DND-41 (cell line): ENCODE measurements around the gene CXCL16.

Experiments
- EZH2 ChIP-seq: IDR thresholded peaks from 3 replicates; pipeline ENCODE4 v1.6.1; 2012; ENCODE audit warnings: borderline replicate concordance, low read depth, mild to moderate bottlenecking, moderate library complexity, low read length, inconsistent platforms; ENCODE audit not compliant: severe bottlenecking
- TF ChIP-seq, protein P1 (sequence below): IDR thresholded peaks from 2 replicates; pipeline ENCODE4 v1.5.1; 2012; ENCODE audit warnings: borderline replicate concordance, low read length, moderate library complexity, mild to moderate bottlenecking; ENCODE audit not compliant: poor library complexity, severe bottlenecking; ENCODE audit errors: extremely low read depth

- TF ChIP-seq, protein P1, sequence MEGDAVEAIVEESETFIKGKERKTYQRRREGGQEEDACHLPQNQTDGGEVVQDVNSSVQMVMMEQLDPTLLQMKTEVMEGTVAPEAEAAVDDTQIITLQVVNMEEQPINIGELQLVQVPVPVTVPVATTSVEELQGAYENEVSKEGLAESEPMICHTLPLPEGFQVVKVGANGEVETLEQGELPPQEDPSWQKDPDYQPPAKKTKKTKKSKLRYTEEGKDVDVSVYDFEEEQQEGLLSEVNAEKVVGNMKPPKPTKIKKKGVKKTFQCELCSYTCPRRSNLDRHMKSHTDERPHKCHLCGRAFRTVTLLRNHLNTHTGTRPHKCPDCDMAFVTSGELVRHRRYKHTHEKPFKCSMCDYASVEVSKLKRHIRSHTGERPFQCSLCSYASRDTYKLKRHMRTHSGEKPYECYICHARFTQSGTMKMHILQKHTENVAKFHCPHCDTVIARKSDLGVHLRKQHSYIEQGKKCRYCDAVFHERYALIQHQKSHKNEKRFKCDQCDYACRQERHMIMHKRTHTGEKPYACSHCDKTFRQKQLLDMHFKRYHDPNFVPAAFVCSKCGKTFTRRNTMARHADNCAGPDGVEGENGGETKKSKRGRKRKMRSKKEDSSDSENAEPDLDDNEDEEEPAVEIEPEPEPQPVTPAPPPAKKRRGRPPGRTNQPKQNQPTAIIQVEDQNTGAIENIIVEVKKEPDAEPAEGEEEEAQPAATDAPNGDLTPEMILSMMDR: no peak
- no peak for TF ChIP-seq EZH2
Observed at GRCh38 chr17:4759776-4760236, 20.1 kb upstream of the CXCL16 start.
